Measurements from ENCODE around the gene KLHDC7B.

- TF ChIP-seq CTCF (IDR thresholded peaks at IDR 0.05; ENCODE audit: low read depth, low read length) (no peak), EZH2phosphoT487 (IDR thresholded peaks at IDR 0.05; ENCODE audit: low read depth) (no peak)
These were observed 38.9 kb upstream of the KLHDC7B start for GRCh38 chr22:50506611-50507420.

Data from OCI-LY3 (cell line).